H1 (cell line): Measurements from ENCODE around the gene IGF2R.

Experiments used
- CHD1 ChIP-seq: IDR thresholded peaks from 2 replicates; pipeline ENCODE4 v1.6.1; 2012; ENCODE audit warnings: low read depth, low read length, improper control_type of control experiment
- CTCF ChIP-seq, 3 experiments: IDR thresholded peaks; 1 replicate in 2 of 3; 2 replicates in 1 of 3; pipeline versions ENCODE4 v1.5.1 to v1.6.1; 2011; ENCODE audit warnings: low read length in 3 of 3, mild to moderate bottlenecking in 3 of 3, inconsistent platforms in 2 of 3, low read depth in 1 of 3, moderate library complexity in 1 of 3; ENCODE audit not compliant: insufficient read depth in 1 of 3; ENCODE audit errors: control extremely low read depth in 1 of 3

DNA sequence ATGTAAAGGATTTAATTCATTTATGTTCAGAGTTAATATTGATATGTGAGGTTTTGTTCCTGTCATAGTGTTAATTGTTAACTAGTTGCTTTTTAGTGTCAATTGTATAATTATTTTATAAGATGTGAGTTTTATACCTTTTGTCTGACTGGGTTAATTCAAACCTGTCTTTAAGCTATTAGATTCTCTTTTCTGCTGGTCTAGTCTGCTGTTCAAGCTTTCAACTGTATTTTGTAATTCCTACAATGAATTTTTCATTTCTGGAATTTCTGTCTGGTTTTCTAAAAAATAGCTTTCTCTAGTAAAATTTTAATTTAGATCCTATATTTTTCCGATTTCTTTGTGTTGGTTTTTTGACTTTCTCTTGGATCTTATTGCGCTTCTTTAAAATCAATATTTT lies 26.5 kb downstream of the IGF2R start:
- TF ChIP-seq CHD1 (no peak), CTCF (IDR thresholded peaks at IDR 0.05; ENCODE audit: control extremely low read depth in 1 of 3, insufficient read depth in 1 of 3, low read depth in 1 of 3, low read length in 3 of 3) (no peak)
